Naive thymus-derived CD4-positive, alpha-beta T cell (primary cell): ENCODE results near the gene MME. TPM values are rescaled to one million over a fixed set of nuclear protein-coding genes. Genes with fewer than 3 reads are reported as not detected.

ENCODE experiments used
- ATAC-seq: fragments of 150-1000 bp; cut with Tn5 transposase; 2 replicates; pipeline ENCODE4 v1.10.0; 2021; ENCODE audit warnings: mild to moderate bottlenecking, moderate library complexity
- CTCF ChIA-PET: fragments of 350-600 bp; sonication (Branson Sonifier 250); formaldehyde crosslinking; loops from one replicate; lab custom pipeline; 2021; ENCODE audit warnings: antibody characterized with exemption; lab: Charles Lee
- POLR2A ChIA-PET: fragments of 350-600 bp; sonication (Branson Sonifier 250); formaldehyde crosslinking; loops from one replicate; lab custom pipeline; 2021; ENCODE audit warnings: antibody characterized with exemption, inconsistent platforms; lab: Charles Lee
- DNase-seq, 9 donors: peaks; one replicate each; pipeline versions ENCODE4 v3.0.0 to v3.0.0-alpha.2; 2020 to 2022; ENCODE audit warnings: mixed read lengths in 1 of 9
- H3K27ac ChIP-seq: one replicate; pipeline ENCODE4 v1.7.0; 2013; ENCODE audit warnings: mild to moderate bottlenecking, low read depth, low read length, moderate library complexity
- H3K27me3 ChIP-seq, 2 donors: one replicate each; pipeline ENCODE4 v1.7.0; 2013; ENCODE audit warnings: low read length in 2 of 2, mild to moderate bottlenecking in 2 of 2, moderate library complexity in 2 of 2; ENCODE audit not compliant: control insufficient read depth in 2 of 2, insufficient read depth in 2 of 2
- H3K36me3 ChIP-seq, 3 experiments: 1 replicate in 2 of 3; 2 replicates in 1 of 3; pipeline ENCODE4 v1.7.0; 2013; ENCODE audit warnings: low read length in 3 of 3, mild to moderate bottlenecking in 3 of 3, moderate library complexity in 1 of 3; ENCODE audit not compliant: insufficient read depth in 3 of 3, control insufficient read depth in 2 of 3
- H3K4me1 ChIP-seq, 2 donors: one replicate each; pipeline ENCODE4 v1.7.0; 2013; ENCODE audit warnings: low read length in 2 of 2, mild to moderate bottlenecking in 2 of 2, moderate library complexity in 1 of 2; ENCODE audit not compliant: control insufficient read depth in 2 of 2, insufficient read depth in 2 of 2
- H3K4me3 ChIP-seq: 2 replicates; pipeline ENCODE4 v1.7.0; 2013; ENCODE audit warnings: mild to moderate bottlenecking, low read length
- H3K9me3 ChIP-seq, 3 experiments: 1 replicate in 2 of 3; 2 replicates in 1 of 3; pipeline ENCODE4 v1.7.0; 2013; ENCODE audit warnings: low read length in 3 of 3; ENCODE audit not compliant: control insufficient read depth in 2 of 3
- H3K27ac Mint-ChIP-seq, 9 donors: one replicate each; pipeline ENCODE4 v1.8.0; 2020 to 2022; ENCODE audit warnings: mixed read lengths in 9 of 9, mild to moderate bottlenecking in 8 of 9, moderate library complexity in 5 of 9, inconsistent platforms in 2 of 9
- H3K27me3 Mint-ChIP-seq, 5 donors: one replicate each; pipeline ENCODE4 v1.8.0; 2021 to 2022; ENCODE audit warnings: mixed read lengths in 5 of 5, mild to moderate bottlenecking in 1 of 5
- H3K36me3 Mint-ChIP-seq, 5 donors: one replicate each; pipeline ENCODE4 v1.8.0; 2020 to 2022; ENCODE audit warnings: mixed read lengths in 5 of 5, mild to moderate bottlenecking in 3 of 5, inconsistent platforms in 1 of 5
- H3K4me1 Mint-ChIP-seq, 7 donors: one replicate each; pipeline ENCODE4 v1.8.0; 2020 to 2022; ENCODE audit warnings: mixed read lengths in 7 of 7, mild to moderate bottlenecking in 3 of 7, inconsistent platforms in 1 of 7
- H3K4me3 Mint-ChIP-seq, 10 donors: one replicate each; pipeline ENCODE4 v1.8.0; 2020 to 2022; ENCODE audit warnings: mild to moderate bottlenecking in 10 of 10, mixed read lengths in 10 of 10, moderate library complexity in 6 of 10, inconsistent platforms in 2 of 10
- H3K9me3 Mint-ChIP-seq, 11 donors: one replicate each; pipeline ENCODE4 v1.8.0; 2020 to 2022; ENCODE audit warnings: mixed read lengths in 11 of 11, mild to moderate bottlenecking in 4 of 11, inconsistent platforms in 1 of 11, moderate library complexity in 1 of 11
- intact Hi-C, 2 donors: fragments of 100-400 bp; cut with micrococcal nuclease; formaldehyde crosslinking; loops; one replicate each; pipeline ENCODE4 v1.15.1; 2023
- polyA plus RNA-seq, 2 donors: library from polyadenylated mRNA; unstranded; fragments of 300-500 nt; fragmentation: Illumina TruSeq; gene quantifications; one replicate each; pipeline ENCODE4 v1.2.3, GENCODE V29; 2021
- total RNA-seq, 6 experiments: library from RNA in 5 of 6; stranded (reverse) in 5 of 6; gene quantifications; 1 replicate in 5 of 6; 2 replicates in 1 of 6; pipeline ENCODE4 v1.2.3 and lab custom pipeline; 2021 to 2026

Gene MME
- total and polyA plus RNA-seq, 7 experiments from 2014 or later, result 0.54 to 0.56 TPM; not detected in 5

DNA sequence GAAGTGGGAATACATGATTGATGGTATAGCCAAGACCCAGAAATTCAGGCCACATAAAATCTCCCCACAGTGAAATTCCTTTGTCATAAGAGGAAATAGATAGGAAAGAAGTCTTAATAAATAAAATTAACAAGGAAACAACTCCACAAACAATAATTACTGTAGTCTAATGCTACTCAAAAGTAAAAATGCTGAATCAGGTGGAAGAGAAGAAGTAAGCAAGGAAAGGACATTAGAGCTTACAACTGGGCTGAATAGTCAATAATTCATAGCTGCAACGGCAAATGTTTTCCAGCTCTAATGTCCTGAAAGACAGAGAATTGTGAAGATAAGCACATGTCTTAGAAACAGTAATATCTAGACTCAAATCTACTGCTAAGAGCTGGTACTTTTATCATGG lies 149.0 kb downstream of the MME start:
- ChIA-PET POLR2A (no interaction called here), CTCF (no interaction called here)
- no peak for DNase-seq
- no peak overlapping the region for H3K4me3 ChIP-seq
- H3K36me3 Mint-ChIP-seq, result no peaks in the 10 kb centered on the region
- H3K4me1 Mint-ChIP-seq, result no peaks in the 10 kb centered on the region
- H3K4me1 ChIP-seq, result no peaks in the 10 kb centered on the region
- H3K27ac ChIP-seq, result no peak overlapping the region
- H3K27me3 Mint-ChIP-seq, result peaks cover 0 to 7% (median 0%) of the 10 kb centered on the region in 5 donors
- H3K27ac Mint-ChIP-seq, result no peak overlapping the region
- no peak for ATAC-seq
- no peaks in the 10 kb centered on the region for H3K9me3 ChIP-seq
- intact Hi-C loops, result no loop called here
- peaks cover 0 to 6% (median 0%) of the 10 kb centered on the region in 11 donors for H3K9me3 Mint-ChIP-seq
- H3K27me3 ChIP-seq, result no peaks in the 10 kb centered on the region
- no peak overlapping the region for H3K4me3 Mint-ChIP-seq
- no peaks in the 10 kb centered on the region for H3K36me3 ChIP-seq

DNA sequence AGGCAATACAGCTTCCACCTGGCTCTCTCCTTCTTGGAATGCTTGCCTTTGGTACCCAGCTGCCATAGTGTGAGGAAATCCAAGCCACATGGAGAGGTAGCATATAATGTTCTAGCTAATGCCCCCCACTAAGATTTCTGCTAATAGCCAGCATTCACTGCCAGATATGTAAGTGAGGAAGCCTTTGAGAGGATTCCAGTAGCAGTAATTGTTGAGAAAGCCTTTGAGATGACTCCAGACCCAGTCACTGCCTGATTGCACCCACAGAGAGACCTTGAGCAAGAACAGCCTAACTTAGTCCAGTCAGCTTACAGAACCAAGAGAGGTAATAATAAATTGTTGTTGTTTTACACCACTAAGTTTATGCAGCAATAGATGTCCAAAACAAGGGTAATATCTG lies 150.3 kb downstream of the MME start:
- ChIA-PET POLR2A (no interaction called here), CTCF (no interaction called here)
- Histone ChIP-seq H3K27me3 (no peaks in the 10 kb centered on the region), H3K9me3 (no peaks in the 10 kb centered on the region), H3K4me3 (no peak overlapping the region), H3K36me3 (no peaks in the 10 kb centered on the region), H3K27ac (no peak overlapping the region), H3K4me1 (no peaks in the 10 kb centered on the region)
- no peak for ATAC-seq
- no peak overlapping the region for H3K27ac Mint-ChIP-seq
- no peak overlapping the region for H3K4me3 Mint-ChIP-seq
- DNase-seq, result no peak
- H3K4me1 Mint-ChIP-seq, result no peaks in the 10 kb centered on the region
- H3K9me3 Mint-ChIP-seq, result no peaks in the 10 kb centered on the region
- no peaks in the 10 kb centered on the region for H3K36me3 Mint-ChIP-seq
- intact Hi-C loops, result no loop called here
- H3K27me3 Mint-ChIP-seq, result no peaks in the 10 kb centered on the region

GRCh38 chr3:155231792-155232191 lies 151.7 kb downstream of the MME start:
- no peaks in the 10 kb centered on the region for H3K36me3 ChIP-seq
- intact Hi-C loops, result no loop called here
- POLR2A ChIA-PET, result no interaction called here
- ATAC-seq, result no peak
- CTCF ChIA-PET, result no interaction called here
- H3K27me3 ChIP-seq, result no peaks in the 10 kb centered on the region
- no peak overlapping the region for H3K27ac ChIP-seq
- Mint-ChIP-seq H3K4me3 (no peak overlapping the region), H3K36me3 (no peaks in the 10 kb centered on the region), H3K4me1 (no peaks in the 10 kb centered on the region), H3K27me3 (no peaks in the 10 kb centered on the region), H3K27ac (peak overlapping the region in 1 of 9 donors; percentile 37), H3K9me3 (no peaks in the 10 kb centered on the region)
- no peaks in the 10 kb centered on the region for H3K4me1 ChIP-seq
- no peak for DNase-seq
- H3K9me3 ChIP-seq, result no peaks in the 10 kb centered on the region
- H3K4me3 ChIP-seq, result no peak overlapping the region

DNA sequence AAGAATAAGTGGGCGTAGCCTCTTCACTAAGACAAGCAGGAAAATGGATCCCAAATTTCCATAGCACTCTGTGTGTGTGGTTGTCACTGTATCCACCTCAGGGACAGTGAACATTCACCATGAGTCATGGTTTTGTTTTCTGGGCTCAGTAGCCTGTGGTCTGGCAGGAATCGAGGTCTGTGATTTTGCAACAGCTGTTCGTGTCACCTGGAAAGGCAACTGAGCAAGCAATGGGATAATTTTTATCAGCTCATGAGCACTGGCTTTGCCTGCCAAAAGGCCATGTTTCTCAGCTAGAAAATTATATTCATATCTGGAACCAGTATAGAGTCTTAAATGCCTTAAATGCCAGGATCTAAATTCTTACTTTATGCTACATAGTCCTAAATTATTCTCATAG lies 152.5 kb downstream of the MME start:
- CTCF ChIA-PET, result no interaction called here

DNA sequence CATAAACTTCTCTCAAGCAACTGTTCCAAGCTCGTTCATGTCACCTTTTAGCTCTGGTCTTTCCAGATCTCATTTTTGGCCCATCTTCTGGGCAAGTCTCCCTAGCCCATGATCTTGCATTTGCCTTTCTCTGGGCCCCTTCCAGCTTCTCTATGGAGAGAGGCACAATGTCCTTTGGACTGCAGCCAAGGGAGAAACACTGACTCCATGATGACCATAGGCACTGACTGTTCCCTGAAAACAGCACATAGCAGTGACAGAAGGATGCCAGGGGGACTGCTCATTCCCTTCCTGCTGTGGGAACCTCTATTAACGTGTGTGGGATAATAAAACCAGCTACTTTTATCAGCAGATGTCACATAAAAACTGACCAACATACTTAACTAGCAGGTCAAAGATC lies 153.1 kb downstream of the MME start:
- Histone ChIP-seq H3K4me3 (no peak overlapping the region), H3K27ac (no peak overlapping the region), H3K4me1 (no peaks in the 10 kb centered on the region), H3K27me3 (no peaks in the 10 kb centered on the region), H3K36me3 (no peaks in the 10 kb centered on the region), H3K9me3 (no peaks in the 10 kb centered on the region)
- DNase-seq, result no peak
- no peaks in the 10 kb centered on the region for H3K9me3 Mint-ChIP-seq
- intact Hi-C loops, result no loop called here
- CTCF ChIA-PET, result no interaction called here
- H3K27ac Mint-ChIP-seq, result no peak overlapping the region
- no peak for ATAC-seq
- POLR2A ChIA-PET, result no interaction called here
- H3K4me3 Mint-ChIP-seq, result no peak overlapping the region
- no peaks in the 10 kb centered on the region for H3K36me3 Mint-ChIP-seq
- no peaks in the 10 kb centered on the region for H3K27me3 Mint-ChIP-seq
- H3K4me1 Mint-ChIP-seq, result no peaks in the 10 kb centered on the region

More for the DNA sequence above, 152.5 kb downstream of the MME start:
- no peaks in the 10 kb centered on the region for H3K4me1 Mint-ChIP-seq
- no peaks in the 10 kb centered on the region for H3K9me3 Mint-ChIP-seq
- POLR2A ChIA-PET, result no interaction called here
- intact Hi-C loops, result no loop called here
- no peak for ATAC-seq
- Histone ChIP-seq H3K9me3 (no peaks in the 10 kb centered on the region), H3K27me3 (no peaks in the 10 kb centered on the region), H3K4me1 (no peaks in the 10 kb centered on the region), H3K36me3 (no peaks in the 10 kb centered on the region), H3K4me3 (no peak overlapping the region), H3K27ac (no peak overlapping the region)
- DNase-seq, result no peak
- no peaks in the 10 kb centered on the region for H3K27me3 Mint-ChIP-seq
- H3K36me3 Mint-ChIP-seq, result no peaks in the 10 kb centered on the region
- no peak overlapping the region for H3K27ac Mint-ChIP-seq
- H3K4me3 Mint-ChIP-seq, result no peak overlapping the region

Other genes starting within 250 kb of the MME start
- gene STRIT1, start 213.4 kb downstream of the MME start, total RNA-seq, result not detected
- gene STRIT1, start 213.4 kb downstream of the MME start, polyA plus RNA-seq, result not detected